G401.6 (cell line): Measurements from ENCODE around the gene WNK1.
"Not testable (repeated sequence)": the region's sequence is repeated elsewhere in the genome, so short reads cannot be mapped to it uniquely, and the experiment has no call there.

Source experiments
- FAIRE-seq: peaks from 2 replicates; lab custom pipeline; 2012; peaks lifted over from hg19 to GRCh38; lab: Jason Lieb, UNC

Gene WNK1

GRCh38 chr12:817941-818600 lies 65.7 kb downstream of the WNK1 start:
- no peak for FAIRE-seq

GRCh38 chr12:818733-819132 lies 66.4 kb downstream of the WNK1 start:
- no peak for FAIRE-seq

GRCh38 chr12:820336-820735 lies 68.0 kb downstream of the WNK1 start:
- FAIRE-seq: no peak

- FAIRE-seq: no peak
Observed at GRCh38 chr12:823028-823698, 70.8 kb downstream of the WNK1 start.

GRCh38 chr12:826331-826730 lies 74.0 kb downstream of the WNK1 start:
- no peak for FAIRE-seq

- FAIRE-seq: peak; percentile 13
Observed at GRCh38 chr12:828726-829395, 76.5 kb downstream of the WNK1 start.

GRCh38 chr12:830111-830867 lies 77.9 kb downstream of the WNK1 start:
- FAIRE-seq: no peak

- no peak for FAIRE-seq
Observed at GRCh38 chr12:835754-836518, 83.6 kb downstream of the WNK1 start.

GRCh38 chr12:836952-837351 lies 84.6 kb downstream of the WNK1 start:
- no peak for FAIRE-seq

GRCh38 chr12:837548-837947 lies 85.2 kb downstream of the WNK1 start:
- no peak for FAIRE-seq

GRCh38 chr12:843609-844008 lies 91.2 kb downstream of the WNK1 start:
- no peak for FAIRE-seq

- no peak for FAIRE-seq
Observed at GRCh38 chr12:846421-846820, 94.0 kb downstream of the WNK1 start.

GRCh38 chr12:848173-848865 lies 95.9 kb downstream of the WNK1 start:
- FAIRE-seq: peak; percentile 82

GRCh38 chr12:848882-849527 lies 96.6 kb downstream of the WNK1 start:
- FAIRE-seq: no peak

- not testable (repeated sequence) for FAIRE-seq
Observed at GRCh38 chr12:849733-850437, 97.5 kb downstream of the WNK1 start.

- no peak for FAIRE-seq
Observed at GRCh38 chr12:851343-851742, 99.0 kb downstream of the WNK1 start.

GRCh38 chr12:851913-852312 lies 99.5 kb downstream of the WNK1 start:
- FAIRE-seq: peak; percentile 15

GRCh38 chr12:852864-853263 lies 100.5 kb downstream of the WNK1 start:
- FAIRE-seq: no peak

GRCh38 chr12:857611-858010 lies 105.2 kb downstream of the WNK1 start:
- FAIRE-seq: no peak

GRCh38 chr12:862303-862911 lies 110.0 kb downstream of the WNK1 start:
- FAIRE-seq: no peak
